ACC112 (cell line): ENCODE results near the gene OTOP2.
A peak's percentile ranks its signal among the peaks of the same experiment; 100 is the strongest.

Experiments used
- H2AFZ ChIP-seq: fragments of 200-600 bp; sonication (generic); one replicate; pipeline ENCODE4 v1.6.0; 2017; ENCODE audit warnings: antibody characterized with exemption, low read length; ENCODE audit not compliant: unreplicated experiment
- H3K27ac ChIP-seq: fragments of 200-600 bp; sonication (generic); 2 replicates; pipeline ENCODE4 v1.5.1; 2014; ENCODE audit warnings: low read depth, mild to moderate bottlenecking, antibody characterized with exemption, low read length, moderate library complexity
- H3K27me3 ChIP-seq: fragments of 200-600 bp; sonication (generic); 2 replicates; pipeline ENCODE4 v1.6.1; 2014; ENCODE audit warnings: mild to moderate bottlenecking, antibody characterized with exemption, low read length, moderate library complexity, mixed read lengths; ENCODE audit not compliant: insufficient read depth
- H3K36me3 ChIP-seq: fragments of 200-600 bp; sonication (generic); 2 replicates; pipeline ENCODE4 v1.6.1; 2016; ENCODE audit warnings: mild to moderate bottlenecking, antibody characterized with exemption, low read length, moderate library complexity, mixed read lengths; ENCODE audit not compliant: insufficient read depth
- H3K4me1 ChIP-seq: fragments of 200-600 bp; sonication (generic); one replicate; pipeline ENCODE4 v1.6.1; 2016; ENCODE audit warnings: low read length, mixed read lengths; ENCODE audit not compliant: insufficient read depth, unreplicated experiment, control insufficient read depth
- H3K4me3 ChIP-seq: fragments of 200-600 bp; sonication (generic); 2 replicates; pipeline ENCODE4 v1.5.1; 2014; ENCODE audit warnings: mild to moderate bottlenecking, low read depth, low read length
- H3K79me2 ChIP-seq: fragments of 200-600 bp; sonication (generic); one replicate; pipeline ENCODE4 v1.6.0; 2016; ENCODE audit warnings: low read length; ENCODE audit not compliant: control insufficient read depth, unreplicated experiment, insufficient read depth

Gene OTOP2

GRCh38 chr17:74924250-74924948 is at the start of gene OTOP2:
OTOP2 (plus strand) TSS chr17:74924273; CDS start chr17:74924633, 360 bp downstream.
- Histone ChIP-seq H3K27ac (no peak within 1 kb of the TSS), H3K36me3 (no peaks in the 10 kb centered on the region), H2AFZ (no peak within 1 kb of the TSS), H3K27me3 (peaks cover 93% of the 10 kb centered on the region), H3K4me3 (peak within 1 kb of the TSS; percentile 67), H3K79me2 (no peaks in the 10 kb centered on the region), H3K4me1 (no peaks in the 10 kb centered on the region)

- Histone ChIP-seq H3K27me3 (no peaks in the 10 kb centered on the region), H3K4me3 (no peak overlapping the region), H2AFZ (no peak overlapping the region), H3K36me3 (no peaks in the 10 kb centered on the region), H3K4me1 (peaks cover 17% of the 10 kb centered on the region), H3K79me2 (no peaks in the 10 kb centered on the region), H3K27ac (no peak overlapping the region)
Observed at GRCh38 chr17:74874615-74875037, 49.4 kb upstream of the OTOP2 start.

- no peaks in the 10 kb centered on the region for H3K27me3 ChIP-seq
- peaks cover 17% of the 10 kb centered on the region for H3K4me1 ChIP-seq
- H3K36me3 ChIP-seq = no peaks in the 10 kb centered on the region
- no peak overlapping the region for H3K27ac ChIP-seq
- no peak overlapping the region for H2AFZ ChIP-seq
- H3K79me2 ChIP-seq = no peaks in the 10 kb centered on the region
- no peak overlapping the region for H3K4me3 ChIP-seq
Observed at GRCh38 chr17:74875155-74875976, 48.7 kb upstream of the OTOP2 start.

GRCh38 chr17:74875977-74876593 is 48.0 kb upstream of the OTOP2 start:
- no peak overlapping the region for H3K4me3 ChIP-seq
- H3K79me2 ChIP-seq = no peaks in the 10 kb centered on the region
- no peak overlapping the region for H2AFZ ChIP-seq
- no peaks in the 10 kb centered on the region for H3K36me3 ChIP-seq
- H3K4me1 ChIP-seq = peaks cover 17% of the 10 kb centered on the region
- peaks cover 7% of the 10 kb centered on the region; the same call in 1 of the 2 replicates for H3K27me3 ChIP-seq
- H3K27ac ChIP-seq = no peak overlapping the region

- Histone ChIP-seq H3K4me3 (no peak overlapping the region), H3K27me3 (peaks cover 18% of the 10 kb centered on the region; the same call in 1 of the 2 replicates), H3K27ac (no peak overlapping the region), H2AFZ (no peak overlapping the region), H3K4me1 (peaks cover 11% of the 10 kb centered on the region), H3K36me3 (no peaks in the 10 kb centered on the region), H3K79me2 (no peaks in the 10 kb centered on the region)
Observed at GRCh38 chr17:74877592-74878548, 46.2 kb upstream of the OTOP2 start.

- H3K79me2 ChIP-seq = no peaks in the 10 kb centered on the region
- peaks cover 19% of the 10 kb centered on the region; the same call in 1 of the 2 replicates for H3K27me3 ChIP-seq
- H3K4me3 ChIP-seq = no peak overlapping the region
- H3K4me1 ChIP-seq = peaks cover 11% of the 10 kb centered on the region
- H3K27ac ChIP-seq = no peak overlapping the region
- no peaks in the 10 kb centered on the region for H3K36me3 ChIP-seq
- H2AFZ ChIP-seq = no peak overlapping the region
Observed at GRCh38 chr17:74878658-74879057, 45.4 kb upstream of the OTOP2 start.

GRCh38 chr17:74879308-74879707 is 44.8 kb upstream of the OTOP2 start:
- Histone ChIP-seq H3K27me3 (peaks cover 20% of the 10 kb centered on the region; the same call in 1 of the 2 replicates), H3K4me3 (no peak overlapping the region), H3K27ac (no peak overlapping the region), H3K36me3 (no peaks in the 10 kb centered on the region), H2AFZ (no peak overlapping the region), H3K79me2 (no peaks in the 10 kb centered on the region), H3K4me1 (peaks cover 11% of the 10 kb centered on the region)

GRCh38 chr17:74881073-74881472 is 43.0 kb upstream of the OTOP2 start:
- no peak overlapping the region for H3K27ac ChIP-seq
- peaks cover 26% of the 10 kb centered on the region; the same call in 1 of the 2 replicates for H3K27me3 ChIP-seq
- H3K79me2 ChIP-seq = no peaks in the 10 kb centered on the region
- H3K4me1 ChIP-seq = no peaks in the 10 kb centered on the region
- no peaks in the 10 kb centered on the region for H3K36me3 ChIP-seq
- no peak overlapping the region for H3K4me3 ChIP-seq
- H2AFZ ChIP-seq = no peak overlapping the region

GRCh38 chr17:74882517-74883240 is 41.4 kb upstream of the OTOP2 start:
- Histone ChIP-seq H2AFZ (no peak overlapping the region), H3K4me3 (no peak overlapping the region), H3K27me3 (peaks cover 36% of the 10 kb centered on the region)

More at GRCh38 chr17:74882517-74883240, 41.4 kb upstream of the OTOP2 start:
- H3K27ac ChIP-seq = no peak overlapping the region
- no peaks in the 10 kb centered on the region for H3K79me2 ChIP-seq
- H3K36me3 ChIP-seq = no peaks in the 10 kb centered on the region
- H3K4me1 ChIP-seq = no peaks in the 10 kb centered on the region
